Fibroblast of skin of abdomen (primary cell): ENCODE data around the gene NEK5. TPM values are rescaled to one million over a fixed set of nuclear protein-coding genes. Genes with fewer than 3 reads are reported as not detected.
"Not testable (repeated sequence)": the region's sequence is repeated elsewhere in the genome, so short reads cannot be mapped to it uniquely, and the experiment has no call there.

ENCODE experiments used
- DNase-seq: peaks from one replicate; pipeline ENCODE4 v3.0.0-alpha.2; 2013
- polyA plus RNA-seq, 2 experiments: library from polyadenylated mRNA; unstranded; fragments of 120-200 nt; gene quantifications; one replicate each; pipeline ENCODE4 v1.2.1, GENCODE V29; 2013; ENCODE audit not compliant: insufficient read length in 2 of 2

The NEK5 gene
- 0.26 TPM for polyA plus RNA-seq (2013, experiment 1 of 2; ENCODE audit: insufficient read length)
- polyA plus RNA-seq (2013, experiment 2 of 2; ENCODE audit: insufficient read length): 0.29 TPM

GRCh38 chr13:52128714-52129700, at the start of gene NEK5:
Gene NEK5 (minus strand): TSS chr13:52129073. CDS start chr13:52127482, 1,591 bp downstream.
- peak; percentile 27 for DNase-seq

GRCh38 chr13:52177276-52177675, 48.4 kb upstream of the NEK5 start:
- DNase-seq: no peak

GRCh38 chr13:52173970-52174369, 45.1 kb upstream of the NEK5 start:
- DNase-seq: not testable (repeated sequence)

GRCh38 chr13:52173373-52173772, 44.5 kb upstream of the NEK5 start:
- no peak for DNase-seq

DNA sequence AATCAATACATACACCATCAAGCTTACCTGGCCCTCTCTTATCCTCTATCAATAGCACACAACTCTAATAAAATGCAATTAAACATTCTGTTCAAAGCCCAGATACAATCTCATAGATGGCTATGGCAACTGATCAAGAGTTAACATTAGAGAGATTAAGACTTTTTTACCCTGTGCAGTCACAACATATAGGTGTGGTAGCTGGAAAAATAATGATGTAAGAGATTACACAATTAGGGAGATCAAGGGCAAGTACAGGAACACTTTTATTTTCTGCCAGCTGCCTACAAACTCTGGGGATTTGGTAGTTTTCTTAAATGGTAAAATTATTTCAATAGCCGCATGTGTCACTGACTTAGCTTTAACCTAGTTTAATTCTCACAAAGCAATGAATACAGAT, 42.8 kb upstream of the NEK5 start:
- DNase-seq: not testable (repeated sequence)

DNA sequence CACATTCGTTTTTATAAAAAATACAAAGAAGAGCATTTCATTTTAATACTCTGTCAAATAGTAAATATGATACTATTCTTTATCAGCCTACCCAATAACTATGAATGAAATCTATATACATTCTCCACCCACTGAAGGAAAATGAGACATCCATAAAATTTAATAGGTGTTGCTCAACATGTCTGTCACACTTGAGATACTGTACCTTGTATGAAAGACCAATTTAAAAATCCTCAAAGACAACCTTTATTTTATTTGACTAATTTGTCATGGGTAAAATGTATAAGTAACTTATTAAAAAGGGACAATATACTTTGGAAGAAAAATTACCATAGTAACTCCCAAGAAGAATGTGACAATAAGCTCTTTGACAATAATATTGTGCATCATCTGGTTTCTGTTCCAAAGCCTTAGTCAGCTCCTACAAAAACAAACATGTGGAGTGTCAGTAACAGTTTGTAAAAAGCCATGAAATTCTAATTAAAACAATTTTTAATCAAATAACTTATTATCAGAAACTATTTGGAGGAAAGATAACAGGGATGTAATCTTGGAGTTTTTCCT, 42.0 kb upstream of the NEK5 start:
- DNase-seq: not testable (repeated sequence)

DNA sequence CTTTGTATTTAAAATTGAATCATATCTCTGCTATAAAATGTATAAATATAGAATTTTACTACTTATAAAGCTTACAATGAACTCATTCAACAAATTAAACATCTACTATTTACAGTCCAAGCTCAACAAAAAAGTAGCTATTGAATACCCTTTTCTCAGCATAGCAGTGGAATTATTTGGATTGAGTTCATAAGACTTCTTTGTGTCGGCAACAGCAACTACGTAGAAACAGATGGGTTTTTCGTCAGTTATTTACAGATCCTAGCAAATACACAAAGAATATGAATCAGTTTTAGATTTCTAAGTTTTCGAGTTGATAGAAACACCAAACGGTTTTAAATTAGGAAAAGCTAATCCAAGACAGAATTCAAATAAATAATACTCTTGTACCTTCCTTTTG, 41.0 kb upstream of the NEK5 start:
- DNase-seq: no peak

GRCh38 chr13:52165411-52165810, 36.5 kb upstream of the NEK5 start:
- DNase-seq: no peak

GRCh38 chr13:52164989-52165388, 36.1 kb upstream of the NEK5 start:
- no peak for DNase-seq

GRCh38 chr13:52163878-52164277, 35.0 kb upstream of the NEK5 start:
- peak; percentile 2 for DNase-seq

GRCh38 chr13:52162279-52163101, 33.6 kb upstream of the NEK5 start:
- peak; percentile 16 for DNase-seq

- no peak for DNase-seq
These were observed 32.3 kb upstream of the NEK5 start for GRCh38 chr13:52161181-52161646.

GRCh38 chr13:52160506-52160905, 31.6 kb upstream of the NEK5 start:
- DNase-seq: no peak

- no peak for DNase-seq
These were observed 31.2 kb upstream of the NEK5 start for GRCh38 chr13:52160053-52160452.

- DNase-seq: peak; percentile 65
These were observed 30.5 kb upstream of the NEK5 start, which contains the start of gene NEK3 for GRCh38 chr13:52159159-52159982. Gene NEK3 (minus strand): TSS chr13:52159597. CDS start chr13:52156191, 3,406 bp downstream.

- DNase-seq: peak; percentile 52
These were observed 29.8 kb upstream of the NEK5 start for GRCh38 chr13:52158629-52159158.

- DNase-seq: peak; percentile 21
These were observed 27.9 kb upstream of the NEK5 start for GRCh38 chr13:52156724-52157261.

DNA sequence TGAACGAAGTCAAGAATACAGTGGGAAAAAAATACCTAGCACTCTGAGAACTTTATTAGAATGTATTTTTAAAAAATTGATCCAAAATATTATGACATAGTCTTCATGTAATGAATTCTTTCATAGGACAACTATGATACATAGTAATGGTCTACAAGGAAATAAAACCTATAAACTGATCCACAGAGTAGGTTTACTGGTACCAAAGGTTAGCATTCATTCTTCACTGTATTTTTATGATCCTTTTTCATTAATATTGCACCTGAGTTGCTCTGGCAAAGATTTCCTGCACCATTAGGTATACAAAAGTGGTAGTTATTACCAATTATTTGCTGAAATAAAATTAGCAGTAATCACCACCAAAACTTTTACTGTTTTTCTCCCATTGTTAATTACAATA, 26.3 kb upstream of the NEK5 start:
- DNase-seq: no peak

- DNase-seq: no peak
These were observed 18.4 kb upstream of the NEK5 start for GRCh38 chr13:52147225-52147624.

GRCh38 chr13:52141299-52141698, 12.4 kb upstream of the NEK5 start:
- DNase-seq: no peak

GRCh38 chr13:52137489-52137888, 8.6 kb upstream of the NEK5 start:
- DNase-seq: no peak
